Right hindlimb (tissue), 1 donor: ENCODE results near the gene ADGRG7.

Source experiments
- DNase-seq: peaks from one replicate; pipeline ENCODE4 v3.0.0-alpha.2; 2018

ADGRG7 gene

GRCh38 chr3:100602506-100603444 is 6.6 kb upstream of the ADGRG7 start:
- no peak for DNase-seq

GRCh38 chr3:100603469-100603868 is 5.9 kb upstream of the ADGRG7 start:
- no peak for DNase-seq

- DNase-seq = no peak
These were observed 4.0 kb upstream of the ADGRG7 start for GRCh38 chr3:100605358-100605757.

DNA sequence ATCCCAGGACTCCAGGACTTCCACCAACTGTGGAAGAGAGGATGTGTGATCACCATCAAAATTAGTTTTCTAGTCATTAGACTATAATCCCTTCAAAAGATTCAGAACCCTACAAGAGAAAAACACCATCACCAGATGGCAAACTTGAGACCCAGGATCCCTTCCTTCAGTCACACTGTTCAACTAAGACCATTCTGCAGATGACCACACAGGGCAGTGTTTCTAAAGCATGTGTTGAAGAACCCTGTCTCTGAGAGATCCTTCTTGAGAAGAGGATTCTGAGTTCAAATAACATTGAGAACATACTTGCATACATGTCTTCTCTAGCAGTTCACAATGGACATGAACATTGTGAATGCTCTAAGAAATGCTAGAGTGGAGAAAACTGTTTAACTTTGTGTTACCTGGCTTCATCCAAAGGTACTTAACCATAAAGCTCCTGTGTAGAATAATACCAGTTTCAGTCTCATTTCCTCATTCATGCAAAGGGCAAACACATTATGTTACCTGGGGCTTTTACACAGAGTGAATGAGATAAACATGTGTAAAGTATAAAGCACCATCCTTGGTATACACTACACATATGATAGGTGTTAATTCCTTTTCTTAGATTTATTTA is 2.4 kb upstream of the ADGRG7 start:
- DNase-seq = no peak

DNA sequence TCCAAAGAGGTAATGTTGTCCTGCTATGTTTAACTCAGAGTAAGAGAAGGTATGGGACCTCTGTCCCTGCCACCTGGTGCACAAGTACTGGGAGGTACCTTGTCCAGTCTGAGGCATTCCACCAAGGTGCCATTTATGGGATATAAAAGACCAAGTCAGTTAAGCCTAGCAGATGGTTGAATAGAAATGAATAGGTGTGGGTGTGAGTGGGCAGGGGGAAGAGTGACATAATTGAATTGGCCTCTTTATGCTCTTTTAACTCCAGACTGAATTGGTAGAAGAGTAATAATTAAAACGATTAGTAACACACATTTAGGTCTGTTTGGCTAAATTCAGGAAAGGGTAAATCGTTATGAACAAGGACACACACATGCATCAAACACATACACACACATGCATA is 562 bp downstream of the ADGRG7 start:
- no peak for DNase-seq

DNA sequence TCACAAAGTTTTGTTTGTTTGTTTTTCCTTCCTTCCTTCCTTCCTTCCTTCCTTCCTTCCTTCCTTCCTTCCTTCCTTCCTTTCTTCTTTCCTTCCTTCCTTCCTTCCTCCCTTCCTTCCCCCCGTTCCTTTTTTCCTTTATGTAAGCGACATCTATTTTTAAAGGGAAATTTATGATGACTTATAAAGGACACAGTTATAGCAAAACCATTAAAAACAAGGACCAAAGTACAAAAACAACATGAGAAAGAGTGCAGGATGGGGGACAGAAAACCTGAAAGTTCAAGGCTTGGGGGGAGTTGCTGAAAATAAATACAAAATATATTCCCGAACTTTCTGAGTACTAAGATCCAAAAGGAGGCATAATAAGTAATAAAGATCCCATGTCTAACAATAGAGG is 1.8 kb downstream of the ADGRG7 start:
- no peak for DNase-seq

- DNase-seq = no peak
These were observed 4.5 kb downstream of the ADGRG7 start for GRCh38 chr3:100613721-100614390.

- no peak for DNase-seq
These were observed 5.5 kb downstream of the ADGRG7 start for GRCh38 chr3:100614941-100615340.

DNA sequence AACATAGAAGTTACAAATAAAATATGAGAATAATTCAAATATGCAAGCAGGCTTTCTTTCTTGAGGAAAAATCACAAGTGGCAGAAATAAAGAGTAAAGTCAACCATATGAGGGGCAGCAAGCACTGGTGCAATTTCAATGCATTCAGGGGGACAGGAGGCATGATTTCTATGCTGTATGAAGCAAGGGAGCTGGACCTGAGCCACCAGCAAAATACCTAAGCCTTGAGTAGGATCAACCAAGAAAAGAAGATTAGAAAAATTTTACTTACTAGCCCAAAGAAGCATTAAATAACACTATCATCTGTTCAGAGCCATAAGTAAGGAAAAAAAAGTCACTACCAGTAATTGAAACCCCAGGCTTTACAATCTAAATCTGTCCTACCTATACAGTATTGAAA is 6.3 kb downstream of the ADGRG7 start:
- no peak for DNase-seq

DNA sequence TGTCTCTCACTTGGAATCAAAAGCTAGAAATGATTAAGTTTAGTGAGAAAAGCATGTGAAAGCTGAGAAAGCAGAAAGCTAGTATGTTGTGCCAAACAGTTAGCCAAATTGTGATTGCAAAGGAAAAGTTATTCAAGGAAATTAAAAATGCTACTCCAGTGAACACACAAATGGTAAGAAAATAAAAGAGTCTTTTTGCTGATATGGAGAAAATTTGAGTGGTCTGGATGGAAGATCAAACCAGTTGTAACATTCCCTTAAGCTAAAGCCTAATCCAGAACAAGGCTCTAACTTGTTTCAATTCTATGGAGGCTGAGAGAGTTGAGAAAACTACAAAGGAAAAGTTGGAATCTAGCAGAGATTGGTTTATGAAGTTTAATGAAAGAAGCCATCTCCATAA is 11.8 kb downstream of the ADGRG7 start:
- DNase-seq = no peak

- no peak for DNase-seq
These were observed 18.1 kb downstream of the ADGRG7 start for GRCh38 chr3:100627491-100627890.

DNA sequence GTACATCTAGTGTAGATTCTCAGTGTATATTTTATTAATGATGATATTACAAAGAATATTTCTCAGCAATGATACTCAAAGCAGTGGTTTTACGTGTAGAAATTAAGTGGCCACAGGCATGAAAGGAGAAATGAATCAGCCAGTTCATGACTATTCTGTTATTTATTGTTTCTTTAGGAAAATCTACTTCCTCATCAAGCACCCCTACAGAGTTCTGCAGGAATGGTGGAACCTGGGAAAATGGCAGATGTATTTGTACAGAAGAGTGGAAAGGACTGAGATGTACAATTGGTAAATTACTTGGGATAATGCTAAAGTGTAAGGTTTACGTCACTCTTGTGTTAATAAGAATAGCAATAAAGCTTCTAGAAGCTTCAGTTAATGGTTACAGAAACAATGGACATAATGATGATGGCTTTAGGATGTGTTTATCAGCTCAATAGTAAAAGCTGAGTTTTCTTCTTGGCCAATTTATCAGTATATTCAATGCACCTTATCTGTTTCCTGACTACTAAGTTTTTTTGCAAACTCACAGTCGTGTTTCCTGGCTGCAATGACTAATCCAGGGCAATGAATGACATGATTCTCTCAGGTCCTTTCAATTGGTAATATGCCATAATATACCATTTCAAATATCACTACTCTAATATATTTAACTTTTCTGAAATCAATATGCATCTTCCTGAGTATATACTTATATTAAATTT is 20.2 kb downstream of the ADGRG7 start:
- DNase-seq = no peak

GRCh38 chr3:100630664-100631063 is 21.3 kb downstream of the ADGRG7 start:
- DNase-seq = no peak

GRCh38 chr3:100631236-100631635 is 21.8 kb downstream of the ADGRG7 start:
- DNase-seq = no peak

- no peak for DNase-seq
These were observed 25.3 kb downstream of the ADGRG7 start for GRCh38 chr3:100634493-100635272.

DNA sequence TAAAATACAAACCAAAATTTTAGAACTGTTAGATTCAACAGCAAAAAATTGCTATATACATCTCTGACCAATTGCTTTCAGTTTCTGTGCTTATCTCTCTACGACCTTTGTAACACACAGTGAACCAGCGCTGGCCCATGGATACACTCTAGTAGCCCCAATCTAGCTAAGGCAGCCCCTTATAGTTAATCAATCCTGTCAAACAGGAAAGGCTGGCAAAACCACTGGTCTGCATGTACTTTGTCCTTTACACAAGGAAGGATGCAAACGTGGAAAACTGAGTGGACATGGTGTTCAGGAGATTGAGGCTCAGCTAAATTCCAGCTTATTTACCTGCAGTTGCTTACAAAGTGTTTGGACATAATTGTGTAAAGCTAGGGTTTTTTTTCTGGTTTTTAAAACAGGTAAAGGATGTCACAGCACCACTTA is 25.9 kb downstream of the ADGRG7 start:
- DNase-seq = no peak

GRCh38 chr3:100637197-100637631 is 27.8 kb downstream of the ADGRG7 start:
- DNase-seq = no peak

DNA sequence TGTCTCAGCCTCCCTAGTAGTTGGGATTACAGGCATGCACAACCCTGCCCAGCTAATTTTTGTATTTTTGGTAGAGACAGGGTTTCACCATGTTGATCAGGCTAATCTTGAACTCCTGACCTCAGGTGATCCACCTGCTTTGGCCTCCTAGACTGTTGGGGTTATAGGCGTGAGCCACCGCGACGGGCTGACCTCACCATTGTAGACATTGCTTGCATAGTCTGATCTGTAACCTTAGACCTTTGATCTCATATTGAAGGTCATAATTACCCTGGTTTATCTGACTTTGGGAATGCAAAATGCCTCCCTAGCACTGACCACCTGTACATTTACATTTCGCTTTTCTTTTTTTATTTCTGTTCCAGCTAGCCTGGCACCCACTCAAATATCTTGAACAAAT is 31.2 kb downstream of the ADGRG7 start:
- DNase-seq = no peak

GRCh38 chr3:100641471-100642032 is 32.2 kb downstream of the ADGRG7 start:
- DNase-seq = no peak

- no peak for DNase-seq
These were observed 36.5 kb downstream of the ADGRG7 start for GRCh38 chr3:100645913-100646312.

GRCh38 chr3:100647171-100647570 is 37.8 kb downstream of the ADGRG7 start:
- no peak for DNase-seq

DNA sequence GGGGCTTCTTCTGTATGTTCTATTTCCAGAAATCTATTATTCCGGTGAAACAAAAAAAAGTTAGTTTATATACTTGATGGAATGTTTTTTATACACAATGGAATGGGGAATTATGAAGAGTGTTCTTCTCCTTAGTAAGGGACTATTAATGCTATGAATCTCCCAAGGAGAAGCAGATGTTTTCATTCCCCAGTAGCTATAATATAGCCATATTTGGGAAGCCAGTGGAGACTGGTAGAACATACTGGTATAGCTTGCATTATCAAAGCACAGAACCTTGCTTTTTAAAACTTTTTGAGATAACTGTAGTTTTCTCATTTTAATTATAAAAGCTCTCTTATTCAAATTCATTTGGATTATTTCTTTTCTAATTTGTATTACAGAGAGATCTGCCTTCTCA is 38.3 kb downstream of the ADGRG7 start:
- DNase-seq = no peak
